Lower leg skin (tissue), 4 donors: Measurements from ENCODE around the gene YKT6. TPM values are rescaled to one million over a fixed set of nuclear protein-coding genes. Genes with fewer than 3 reads are reported as not detected.

Source experiments
- DNase-seq, 2 donors: peaks; one replicate each; pipeline ENCODE4 v3.0.0-alpha.2; 2019; ENCODE audit warnings: low spot score in 2 of 2
- H3K4me3 ChIP-seq: fragments of 200-600 bp; sonication (generic); 2 replicates; pipeline ENCODE4 v1.5.1; 2017; ENCODE audit warnings: mild to moderate bottlenecking, low read depth; ENCODE audit not compliant: poor library complexity, severe bottlenecking
- CTCF ChIP-seq, 3 donors: fragments of 450-650 bp; IDR thresholded peaks; one replicate each; pipeline ENCODE4 v1.5.1; 2016; ENCODE audit warnings: antibody characterized with exemption in 3 of 3, mild to moderate bottlenecking in 3 of 3, moderate library complexity in 2 of 3
- POLR2A ChIP-seq, 2 donors: fragments of 450-650 bp; IDR thresholded peaks; one replicate each; pipeline ENCODE4 v1.6.1; 2016 to 2017; ENCODE audit warnings: antibody characterized with exemption in 2 of 2, mild to moderate bottlenecking in 1 of 2, moderate library complexity in 1 of 2
- WGBS, 2 donors: methylation state at CpG; one replicate each; pipeline ENCODE4 v1.1.5; 2018; 5-methylcytosine and 5-hydroxymethylcytosine counted together
- intact Hi-C: fragments of 100-400 bp; cut with DNase I; formaldehyde crosslinking; loops from one replicate; pipeline ENCODE4 v1.15.0; 2023; ENCODE audit warnings: low total_unique reads
- total RNA-seq, 4 donors: library from RNA; depleted of rRNA; stranded (reverse); fragments of >200 nt; gene quantifications; one replicate each; pipeline ENCODE4 v1.1.0, GENCODE V29; 2016

The YKT6 gene
- total RNA-seq, 4 donors from 2014 or later: 38.5 to 51.3 (median 44.3) TPM

GRCh38 chr7:44258865-44259546, 58.2 kb downstream of the YKT6 start:
- no peak overlapping the region for H3K4me3 ChIP-seq
- TF ChIP-seq CTCF (IDR thresholded peaks at IDR 0.05) (no peak), POLR2A (IDR thresholded peaks at IDR 0.05) (no peak)
- no peak for DNase-seq
- 59 to 64% methylated on average over 10 to 12 of the region's 14 CpGs for WGBS, 2 donors
- intact Hi-C loops: no loop called here

GRCh38 chr7:44259547-44260457, 59.0 kb downstream of the YKT6 start:
- 49 to 52% methylated on average over 18 of the region's 18 CpGs for WGBS, 2 donors
- no peak overlapping the region for H3K4me3 ChIP-seq
- no peak for TF ChIP-seq CTCF (IDR thresholded peaks at IDR 0.05)
- no peak for TF ChIP-seq POLR2A (IDR thresholded peaks at IDR 0.05)
- intact Hi-C loops: no loop called here
- DNase-seq: peak; percentile 70 to 89

- 60 to 88% methylated on average over 3 to 5 of the region's 5 CpGs for WGBS, 2 donors
- no peak for DNase-seq
- intact Hi-C loops: no loop called here
- no peak overlapping the region for H3K4me3 ChIP-seq
- no peak for TF ChIP-seq POLR2A (IDR thresholded peaks at IDR 0.05)
- no peak for TF ChIP-seq CTCF (IDR thresholded peaks at IDR 0.05)
Measured at GRCh38 chr7:44261240-44261639, 60.5 kb downstream of the YKT6 start.

GRCh38 chr7:44262031-44262430, 61.3 kb downstream of the YKT6 start:
- H3K4me3 ChIP-seq: no peak overlapping the region
- TF ChIP-seq CTCF (IDR thresholded peaks at IDR 0.05): no peak
- no peak for TF ChIP-seq POLR2A (IDR thresholded peaks at IDR 0.05)
- whole genome bisulfite sequencing, 2 donors: 70% methylated on average over 8 of the region's 9 CpGs; no CpG with 5 or more reads in 1 of the 2 donors
- intact Hi-C loops: no loop called here
- no peak for DNase-seq

- 56 to 60% methylated on average over 20 of the region's 20 CpGs for WGBS, 2 donors
- intact Hi-C loops: no loop called here
- no peak for DNase-seq
- TF ChIP-seq CTCF (IDR thresholded peaks at IDR 0.05) (no peak), POLR2A (IDR thresholded peaks at IDR 0.05) (no peak)
- H3K4me3 ChIP-seq: no peak overlapping the region
Measured at GRCh38 chr7:44263326-44264082, 62.7 kb downstream of the YKT6 start.

Other genes with a start within 250 kb of the YKT6 start
- under 1 TPM in 1 of 4 donors, not detected in 3; 0.69 TPM for gene SPDYE1, start 203.1 kb upstream of the YKT6 start, total RNA-seq
- gene DBNL, start 156.3 kb upstream of the YKT6 start, total RNA-seq: 100 to 1,000 TPM in 3 of 4 donors, 10 to 100 TPM in 1; 81.3 to 122 (median 106) TPM
- 1 to 10 TPM in 3 of 4 donors, under 1 TPM in 1; 0.75 to 7.9 (median 3.6) TPM for gene PGAM2, start 135.4 kb upstream of the YKT6 start, total RNA-seq
- gene POLM, start 118.4 kb upstream of the YKT6 start, total RNA-seq: 100 to 1,000 TPM in 1 of 4 donors, 10 to 100 TPM in 3; 31.0 to 110 (median 43.6) TPM
- gene AEBP1, start 96.6 kb upstream of the YKT6 start, total RNA-seq: 100 to 1,000 TPM in 1 of 4 donors, 10 to 100 TPM in 3; 52.6 to 134 (median 54.6) TPM
- 10 to 100 TPM; 50.8 to 69.0 (median 58.7) TPM for gene POLD2, start 77.4 kb upstream of the YKT6 start, total RNA-seq
- gene MYL7, start 59.6 kb upstream of the YKT6 start, total RNA-seq: not detected
- gene GCK, start 11.5 kb upstream of the YKT6 start, total RNA-seq: 1 to 10 TPM in 1 of 4 donors, under 1 TPM in 1, not detected in 2; 0.25 to 1.2 TPM
- gene CAMK2B, start 124.6 kb downstream of the YKT6 start, total RNA-seq: 1 to 10 TPM in 2 of 4 donors, under 1 TPM in 2; 0.04 to 2.6 (median 1.1) TPM